ENCODE data around the gene C16orf54. TPM values are rescaled to one million over a fixed set of nuclear protein-coding genes. Genes with fewer than 3 reads are reported as not detected.
"Not testable (repeated sequence)": the region's sequence is repeated elsewhere in the genome, so short reads cannot be mapped to it uniquely, and the experiment has no call there.

C16orf54 gene
- total RNA-seq, 4 donors from 2014 or later: 0.34 to 1.1 TPM; not detected in 2

DNA sequence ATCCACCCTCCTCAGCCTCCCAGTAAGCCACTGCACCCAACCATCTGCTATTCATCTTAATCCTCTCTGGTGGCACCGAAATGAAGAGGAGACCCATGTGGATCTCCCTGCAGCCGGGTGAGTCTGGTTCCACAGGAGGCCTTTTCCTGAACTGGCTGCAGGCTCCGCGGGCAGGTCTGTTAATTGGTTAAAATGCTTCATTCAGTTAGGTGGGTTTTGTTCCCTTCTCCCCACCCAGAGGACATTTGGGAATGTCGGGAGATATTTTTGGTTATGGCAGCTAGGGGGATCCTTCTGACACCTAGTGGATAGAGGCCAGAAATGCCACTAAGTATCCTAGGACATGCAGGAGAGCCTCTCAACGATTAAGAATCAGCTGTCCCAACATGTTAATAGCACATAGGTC, 16.7 kb downstream of the C16orf54 start:
- H3K4me3 ChIP-seq: no peak overlapping the region
- WGBS: 17% methylated on average over 6 of the region's 6 CpGs
- no peaks in the 10 kb centered on the region for H3K36me3 ChIP-seq
- peaks cover 4% of the 10 kb centered on the region for H3K27me3 ChIP-seq
- peak in 1 of 2 donors; percentile 27 for TF ChIP-seq CTCF (IDR thresholded peaks at IDR 0.05)
- no peak for TF ChIP-seq POLR2AphosphoS5 (IDR thresholded peaks at IDR 0.05)
- DNase-seq (ENCODE audit: low spot score in 2 of 2): no peak
- H3K9me3 ChIP-seq: no peaks in the 10 kb centered on the region
- H3K27ac ChIP-seq: no peak overlapping the region
- no peaks in the 10 kb centered on the region for H3K4me1 ChIP-seq

GRCh38 chr16:29727452-29727851, 18.3 kb downstream of the C16orf54 start:
- H3K4me1 ChIP-seq: no peaks in the 10 kb centered on the region
- no peak for DNase-seq (ENCODE audit: low spot score in 2 of 2)
- TF ChIP-seq CTCF (IDR thresholded peaks at IDR 0.05): no peak
- no peak for TF ChIP-seq EP300 (IDR thresholded peaks at IDR 0.05)
- TF ChIP-seq POLR2AphosphoS5 (IDR thresholded peaks at IDR 0.05): no peak
- no peak for TF ChIP-seq POLR2A (IDR thresholded peaks at IDR 0.05)
- H3K9me3 ChIP-seq: no peaks in the 10 kb centered on the region
- no peak overlapping the region for H3K27ac ChIP-seq
- no peaks in the 10 kb centered on the region for H3K36me3 ChIP-seq
- WGBS: 89% methylated on average over 7 of the region's 7 CpGs
- H3K27me3 ChIP-seq: no peaks in the 10 kb centered on the region
- H3K4me3 ChIP-seq: no peak overlapping the region

GRCh38 chr16:29726845-29727377, 18.9 kb downstream of the C16orf54 start:
- no peak overlapping the region for H3K27ac ChIP-seq
- no peaks in the 10 kb centered on the region for H3K27me3 ChIP-seq
- WGBS: 82% methylated on average over 9 of the region's 9 CpGs
- DNase-seq (ENCODE audit: low spot score in 2 of 2): no peak
- no peaks in the 10 kb centered on the region for H3K9me3 ChIP-seq
- H3K4me3 ChIP-seq: no peak overlapping the region
- TF ChIP-seq POLR2AphosphoS5 (IDR thresholded peaks at IDR 0.05) (no peak), EP300 (IDR thresholded peaks at IDR 0.05) (no peak), CTCF (IDR thresholded peaks at IDR 0.05) (no peak), POLR2A (IDR thresholded peaks at IDR 0.05) (no peak)
- H3K36me3 ChIP-seq: no peaks in the 10 kb centered on the region
- no peaks in the 10 kb centered on the region for H3K4me1 ChIP-seq

DNA sequence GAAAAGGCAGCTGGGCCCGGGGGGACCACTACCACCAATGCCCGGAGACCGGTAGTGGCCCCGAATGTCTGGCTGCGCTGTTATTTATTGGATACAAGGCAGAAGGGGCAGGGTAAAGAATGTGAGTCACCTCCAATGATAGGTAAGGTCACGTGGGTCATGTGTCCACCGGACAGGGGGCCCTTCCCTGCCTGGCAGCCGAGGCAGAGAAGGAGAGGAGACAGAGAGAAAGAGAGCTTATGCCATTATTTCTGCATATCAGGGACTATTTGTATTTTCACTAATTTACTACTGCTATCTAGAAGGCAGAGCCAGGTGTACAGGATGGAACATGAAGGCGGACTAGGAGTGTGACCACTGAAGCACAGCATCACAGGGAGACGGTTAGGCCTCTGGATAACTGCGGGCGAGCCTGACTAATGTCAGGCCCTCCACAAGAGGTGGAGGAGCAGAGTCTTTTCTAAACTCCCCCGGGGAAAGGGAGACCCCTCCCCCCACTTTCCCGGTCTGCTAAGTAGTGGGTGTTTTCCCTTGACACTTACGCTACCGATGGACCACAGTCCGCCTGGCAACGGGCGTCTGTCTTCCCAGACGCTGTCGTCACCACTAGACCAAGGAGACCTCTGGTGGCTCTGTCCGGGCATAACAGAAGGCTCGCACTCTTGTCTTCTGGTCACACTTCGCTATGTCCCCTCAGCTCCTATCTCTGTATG, 24.5 kb downstream of the C16orf54 start:
- not testable (repeated sequence) for H3K27ac ChIP-seq; DNase-seq (ENCODE audit: low spot score in 2 of 2); H3K9me3 ChIP-seq; H3K4me1 ChIP-seq; H3K27me3 ChIP-seq; H3K36me3 ChIP-seq; H3K4me3 ChIP-seq
- peak in 1 of 2 donors; percentile 41 for TF ChIP-seq CTCF (IDR thresholded peaks at IDR 0.05)
- WGBS: 43% methylated on average over 24 of the region's 24 CpGs

GRCh38 chr16:29720703-29721102, 25.1 kb downstream of the C16orf54 start:
- Histone ChIP-seq H3K4me3 (no peak overlapping the region), H3K4me1 (no peaks in the 10 kb centered on the region), H3K27me3 (no peaks in the 10 kb centered on the region), H3K36me3 (no peaks in the 10 kb centered on the region), H3K27ac (no peak overlapping the region), H3K9me3 (no peaks in the 10 kb centered on the region)
- no peak for TF ChIP-seq CTCF (IDR thresholded peaks at IDR 0.05)
- no peak for TF ChIP-seq POLR2A (IDR thresholded peaks at IDR 0.05)
- TF ChIP-seq EP300 (IDR thresholded peaks at IDR 0.05): no peak
- TF ChIP-seq POLR2AphosphoS5 (IDR thresholded peaks at IDR 0.05): no peak
- no peak for DNase-seq (ENCODE audit: low spot score in 2 of 2)
- WGBS: 77% methylated on average over 5 of the region's 5 CpGs
